Cardiac septum (tissue), 1 donor: Measurements from ENCODE around the gene ATG13. TPM values are rescaled to one million over a fixed set of nuclear protein-coding genes. Genes with fewer than 3 reads are reported as not detected.
"Not testable (repeated sequence)": the region's sequence is repeated elsewhere in the genome, so short reads cannot be mapped to it uniquely, and the experiment has no call there.

Source experiments
- DNase-seq: peaks from one replicate; pipeline ENCODE4 v3.0.0-alpha.2; 2020; ENCODE audit warnings: low spot score
- intact Hi-C: fragments of 100-400 bp; cut with DNase I; formaldehyde crosslinking; loops from one replicate; pipeline ENCODE4 v1.14.0; 2022
- long read RNA-seq: library from polyadenylated mRNA; unstranded; transcript quantifications from one replicate; pipeline ENCODE4 v2.0.0, GENCODE V29; 2021
- total RNA-seq: library from RNA; stranded (reverse); fragmentation: NEBNext Ultra II Directional; extraction: Animal tissue kit (Norgen Biotek cat#: 25700); gene quantifications from one replicate; pipeline ENCODE4 v1.2.1, GENCODE V29; 2021
- donor health status: DM: no; HTN: no; CAD: no.

ATG13 gene
- total RNA-seq: 43.4 TPM
- long read RNA-seq, full-length matches to known transcripts: 1 of 22 reads
- long read RNA-seq, partial matches to known transcripts: 3 of 22 reads
- long read RNA-seq, other reads (novel, unspliced or antisense): 18 of 22 reads

DNA sequence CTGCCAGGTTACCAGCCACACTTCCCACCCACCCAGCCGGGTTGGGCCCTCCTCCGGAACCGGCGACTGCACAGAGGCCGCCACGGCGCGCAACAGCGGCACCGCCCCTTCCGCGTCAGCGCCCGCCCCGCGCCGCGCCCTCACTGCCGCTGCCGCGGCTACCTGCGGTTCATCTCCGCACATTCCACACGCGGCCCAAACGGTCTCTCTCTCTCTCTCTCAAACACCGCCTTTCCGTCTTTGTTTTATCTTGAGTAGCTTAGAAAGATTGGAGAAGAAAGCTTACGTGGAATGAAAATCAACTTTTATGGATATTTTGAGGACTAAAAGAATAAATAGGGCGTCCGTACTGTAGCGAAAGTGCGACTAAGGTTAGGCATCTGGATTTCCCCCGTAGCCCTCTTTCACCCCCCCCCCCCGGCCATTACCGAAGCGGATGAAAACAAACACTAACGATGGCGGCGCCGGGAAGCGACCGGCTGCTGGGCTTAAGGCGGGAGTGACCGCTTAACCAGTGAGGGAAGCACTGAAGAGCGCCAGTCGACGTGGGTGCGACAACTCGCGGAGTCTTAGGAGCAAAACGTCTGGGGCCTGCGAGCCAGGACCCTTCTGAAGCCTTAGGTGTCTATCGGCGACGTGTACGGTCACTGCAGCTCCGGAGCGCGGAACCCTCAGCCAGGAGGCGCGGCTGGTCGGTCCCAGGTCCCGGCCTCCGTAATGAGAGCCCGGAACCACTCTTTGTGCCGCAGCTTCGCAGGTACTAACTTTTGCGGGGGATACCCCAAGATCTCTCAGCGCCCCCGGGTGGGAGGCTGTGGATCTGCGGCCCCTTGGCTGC, at the start of gene ATG13, which contains the start of gene HARBI1:
ATG13 (plus strand) TSS at position 420 of the 838 bp plus-strand sequence. CDS start 26,739 bp downstream, outside the sequence.
HARBI1 (minus strand) TSS at position 94 of the 838 bp plus-strand sequence. CDS start 990 bp downstream, outside the sequence.
- DNase-seq: peak; percentile 95
- intact Hi-C loops: loop anchor here (1.0 to 2.0 kb wide), 3 partner anchors 24 to 229 kb away; partner anchors contain the start of genes ARHGAP1 and ZNF408

DNA sequence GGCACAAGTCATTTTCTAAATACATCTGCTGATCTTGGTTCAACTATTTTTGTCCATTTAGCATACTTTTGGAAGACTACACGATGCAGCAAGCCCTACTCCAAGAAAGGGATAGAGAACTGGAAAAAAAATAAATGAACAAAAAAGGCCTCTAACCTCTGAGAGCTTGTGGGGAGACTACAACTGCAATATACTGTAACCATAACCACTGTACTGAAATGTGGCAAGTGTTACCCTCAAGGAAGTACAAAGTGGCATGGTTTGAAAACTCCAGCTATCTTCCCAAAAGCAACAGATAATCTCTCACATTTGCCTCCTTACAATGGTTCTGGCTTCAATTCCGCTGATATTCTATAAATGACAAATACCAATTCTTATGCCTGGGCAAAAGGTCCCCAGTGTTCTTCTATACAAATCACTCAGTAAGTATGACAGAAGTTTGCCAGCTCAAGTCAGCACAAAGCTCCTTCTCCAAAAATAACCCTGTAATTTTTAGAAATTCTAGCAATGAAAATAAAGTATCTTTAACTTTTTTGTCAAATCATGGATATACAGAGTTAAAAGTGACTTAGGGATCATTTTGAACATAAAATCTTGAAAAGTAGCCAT, 46.5 kb upstream of the ATG13 start:
- DNase-seq: no peak
- intact Hi-C loops: no loop called here

DNA sequence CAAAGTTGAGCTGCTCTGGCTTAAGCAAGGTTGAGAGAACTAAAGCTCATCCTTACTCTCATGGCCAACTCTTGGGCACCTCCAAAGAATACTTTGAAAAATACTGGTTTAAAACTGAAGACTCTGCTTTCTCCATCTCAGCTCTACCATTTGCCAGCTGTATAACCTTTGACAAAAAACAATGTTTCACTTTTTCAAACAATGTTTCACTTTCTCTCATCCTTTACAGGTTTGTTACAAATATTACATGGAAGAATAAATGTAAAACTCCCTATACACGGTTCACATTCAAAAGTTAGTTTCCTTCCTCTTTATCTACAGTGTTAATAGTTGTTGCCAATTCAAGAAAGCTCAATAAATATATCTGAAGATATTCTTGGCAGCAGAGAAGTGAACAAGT, 42.7 kb upstream of the ATG13 start:
- intact Hi-C loops: no loop called here
- no peak for DNase-seq

DNA sequence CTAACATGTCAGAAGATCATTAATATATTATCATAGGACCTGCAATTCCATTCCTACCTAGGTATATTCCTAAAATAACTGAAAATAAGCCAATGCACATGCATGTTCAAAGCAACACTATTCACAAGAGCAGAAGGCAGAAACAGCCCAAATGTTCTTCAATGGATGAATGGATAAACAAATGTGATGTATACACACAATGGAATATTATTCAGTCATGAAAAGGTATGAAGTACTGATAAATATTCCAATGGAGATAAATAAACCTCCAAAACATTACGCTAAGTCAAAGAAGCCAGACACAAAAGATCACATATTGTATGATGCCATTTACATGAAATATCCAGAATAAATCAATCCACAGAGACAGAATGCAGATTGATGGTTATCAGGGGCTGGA, 40.3 kb upstream of the ATG13 start:
- no peak for DNase-seq
- intact Hi-C loops: no loop called here

DNA sequence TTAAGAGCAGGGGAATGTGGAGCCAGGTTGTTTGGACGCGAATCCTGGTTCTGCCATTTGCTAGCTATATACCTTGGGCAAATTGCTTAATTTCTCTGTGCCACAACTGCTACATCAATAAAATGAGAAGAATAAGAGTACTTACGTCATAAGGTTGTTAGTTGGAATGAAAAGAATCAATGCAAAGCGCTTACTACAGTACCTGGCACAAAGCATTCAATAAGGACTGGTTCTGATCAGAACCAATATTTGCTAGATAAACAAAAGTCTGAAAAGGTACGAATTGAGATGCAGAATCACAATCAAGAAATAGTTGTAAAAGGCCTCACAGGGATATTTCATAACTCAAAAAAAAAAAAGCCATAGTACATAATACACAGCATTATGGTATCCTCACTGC, 34.8 kb upstream of the ATG13 start:
- intact Hi-C loops: no loop called here
- DNase-seq: no peak

DNA sequence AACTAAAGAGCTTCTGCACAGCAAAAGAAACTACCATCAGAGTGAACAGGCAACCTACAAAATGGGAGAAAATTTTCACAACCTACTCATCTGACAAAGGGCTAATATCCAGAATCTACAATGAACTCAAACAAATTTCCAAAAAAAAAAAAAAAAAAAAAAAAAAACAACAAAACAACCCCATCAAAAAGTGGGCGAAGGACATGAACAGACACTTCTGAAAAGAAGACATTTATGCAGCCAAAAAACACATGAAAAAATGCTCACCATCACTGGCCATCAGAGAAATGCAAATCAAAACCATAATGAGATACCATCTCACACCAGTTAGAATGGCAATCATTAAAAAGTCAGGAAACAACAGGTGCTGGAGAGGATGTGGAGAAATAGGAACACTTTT, 33.8 kb upstream of the ATG13 start:
- intact Hi-C loops: not testable (repeated sequence)

DNA sequence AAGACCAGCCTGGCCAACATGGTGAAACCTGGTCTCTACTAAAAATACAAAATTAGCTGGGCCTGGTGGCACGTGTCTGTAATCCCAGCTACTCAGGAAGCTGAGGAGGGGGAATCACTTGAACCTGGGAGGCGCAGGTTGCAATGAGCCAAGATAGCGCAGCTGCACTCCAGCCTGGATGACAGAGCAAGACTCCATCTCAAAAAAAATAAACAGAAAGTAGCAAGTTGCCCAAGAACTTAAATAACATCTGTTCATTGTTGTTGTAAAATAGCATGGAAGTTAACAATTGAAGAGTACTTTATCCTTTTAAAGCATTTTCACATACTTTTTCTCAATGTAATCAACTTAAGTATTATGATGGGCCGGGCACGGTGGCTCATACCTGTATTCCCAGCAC, 29.2 kb upstream of the ATG13 start:
- intact Hi-C loops: no loop called here

More for the DNA sequence above, 33.8 kb upstream of the ATG13 start:
- DNase-seq: not testable (repeated sequence)

DNA sequence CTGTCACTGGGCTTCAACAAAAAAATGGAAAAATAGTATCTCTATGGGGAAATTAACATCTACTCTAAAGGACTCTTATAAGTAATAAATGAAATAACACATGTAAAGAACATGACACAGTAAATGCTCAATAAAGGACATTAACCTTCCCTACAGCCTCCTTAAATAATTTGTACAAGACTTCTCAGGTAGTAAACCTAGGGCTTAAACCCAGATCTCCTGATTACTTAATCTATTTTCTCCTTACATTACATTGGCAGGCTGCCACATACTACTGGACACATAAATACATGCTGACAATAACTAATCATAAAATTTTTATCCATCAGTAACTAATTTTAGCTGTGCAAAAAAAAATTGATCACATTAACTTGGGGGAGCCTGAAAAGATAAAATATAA, 28.4 kb upstream of the ATG13 start:
- DNase-seq: no peak
- intact Hi-C loops: no loop called here

More for the DNA sequence above, 29.2 kb upstream of the ATG13 start:
- DNase-seq: no peak

DNA sequence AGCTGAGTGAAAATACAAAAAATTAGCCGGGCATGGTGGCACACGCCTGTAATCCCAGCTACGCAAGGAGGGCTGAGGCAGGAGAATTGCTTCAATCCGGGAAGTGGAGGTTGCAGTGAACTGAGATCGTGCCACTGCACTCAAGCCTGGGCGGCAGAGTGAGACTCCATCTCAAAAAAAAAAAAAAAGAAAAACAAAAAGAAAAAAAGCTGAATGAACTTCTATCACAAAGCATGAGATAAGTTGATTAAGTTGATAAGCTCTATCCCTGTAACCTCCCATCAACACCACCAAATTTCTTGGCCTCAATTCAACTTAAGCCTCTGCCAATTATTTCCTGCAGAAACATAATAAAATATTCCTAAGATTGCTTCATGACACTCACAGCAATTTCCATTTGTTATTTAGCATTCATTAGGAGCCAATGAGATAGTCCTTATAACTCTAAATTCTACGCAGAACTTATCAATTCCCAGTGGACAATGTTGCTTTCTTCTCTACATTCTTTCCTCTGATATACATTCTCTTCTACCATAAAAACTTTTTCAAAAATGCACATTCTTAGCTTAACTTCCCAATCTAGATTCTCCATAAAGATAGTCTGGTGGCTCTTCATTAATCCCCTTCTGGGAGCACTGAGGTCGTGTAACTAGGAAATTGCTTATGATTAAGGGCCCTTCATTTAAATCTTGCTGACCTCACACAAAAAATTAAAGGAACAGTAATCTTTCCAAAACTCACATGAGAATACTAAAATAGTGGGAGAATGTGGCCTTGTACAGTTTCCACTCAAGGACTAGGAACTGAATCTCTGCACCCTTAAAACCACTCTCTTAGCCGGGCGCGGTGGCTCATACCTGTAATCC, 26.4 kb upstream of the ATG13 start:
- intact Hi-C loops: no loop called here
- DNase-seq: no peak

DNA sequence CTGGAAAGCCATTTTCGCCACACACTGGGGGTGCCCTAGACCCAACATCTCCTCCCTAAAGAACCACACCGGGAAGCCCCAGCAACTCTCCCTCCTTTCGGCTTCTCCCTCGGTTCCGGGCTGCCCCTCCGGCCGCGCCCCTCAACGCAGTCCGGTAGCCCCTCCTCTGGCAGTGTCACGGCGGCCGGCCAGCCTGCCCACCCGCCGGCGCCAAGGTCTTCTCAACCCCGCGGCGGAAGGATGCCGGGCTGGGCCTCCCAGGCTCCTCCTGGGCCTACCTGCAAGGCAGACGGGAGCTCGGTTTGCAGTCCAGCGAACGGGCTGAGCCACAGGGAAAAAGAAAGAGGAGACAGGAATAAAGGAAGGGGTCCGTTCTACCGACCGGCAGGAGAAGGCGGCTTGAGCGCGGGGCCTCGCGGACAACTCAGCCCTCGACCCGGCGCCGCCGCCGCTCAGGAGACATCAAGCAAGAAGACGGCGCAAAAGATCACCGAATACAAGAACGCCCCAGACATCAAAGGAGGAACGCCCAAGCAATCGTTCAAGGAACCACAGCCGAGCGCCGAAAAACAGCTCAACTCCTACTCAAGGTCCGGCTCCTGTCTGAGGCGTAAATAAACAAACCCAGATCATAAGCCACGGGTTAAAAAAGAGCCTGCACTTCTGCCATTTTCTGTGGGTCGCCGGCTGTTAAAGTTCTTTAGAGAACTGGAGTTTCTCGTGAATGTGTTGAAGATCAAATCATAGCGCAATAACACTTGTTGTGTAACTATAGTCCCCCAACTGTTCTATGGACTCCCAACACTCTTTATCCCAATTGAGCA, 23.6 kb upstream of the ATG13 start, which contains the start of gene AMBRA1:
AMBRA1 (minus strand) TSS at position 474 of the 824 bp plus-strand sequence. CDS start 45,643 bp downstream, outside the sequence.
- intact Hi-C loops: loop anchor here (1.0 kb wide), 1 partner anchor 24 kb away; the partner anchor contains the start of genes ATG13 and HARBI1
- peak; percentile 93 for DNase-seq

DNA sequence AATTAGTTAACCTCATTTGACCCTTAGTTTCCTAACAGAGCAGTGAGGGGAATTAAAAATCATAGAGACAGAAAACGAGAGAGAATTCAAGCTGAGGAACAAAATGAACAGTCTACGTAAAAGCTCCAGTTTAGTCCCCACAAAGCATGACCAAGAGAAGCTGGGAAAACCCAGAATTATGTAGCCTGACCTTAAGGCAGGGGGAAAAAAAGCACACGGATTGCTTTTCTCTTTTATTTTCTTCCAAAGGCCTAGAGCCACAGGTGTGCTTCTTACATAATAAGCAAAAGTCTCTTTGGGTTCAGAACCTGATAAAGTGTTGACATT, 23.0 kb upstream of the ATG13 start:
- intact Hi-C loops: no loop called here
- DNase-seq: no peak

DNA sequence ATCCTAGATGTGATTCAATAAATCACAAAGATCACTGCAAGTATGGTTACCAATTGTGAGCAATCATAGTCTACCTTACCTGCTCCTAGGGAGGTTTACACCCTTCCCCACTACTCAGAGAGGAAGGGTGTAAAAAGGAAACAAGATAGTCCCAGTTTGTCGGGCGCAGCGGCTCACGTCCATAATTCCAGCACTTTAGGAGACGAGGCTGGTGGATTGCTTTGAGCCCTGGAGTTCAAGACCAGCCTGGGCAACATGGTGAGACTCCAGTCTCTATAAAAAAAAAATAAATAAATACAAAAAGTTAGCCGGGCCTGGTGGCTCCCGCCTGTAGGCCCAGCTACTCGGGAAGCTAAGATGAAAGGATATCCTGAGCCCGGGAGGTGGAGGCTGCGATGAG, 22.6 kb upstream of the ATG13 start:
- intact Hi-C loops: no loop called here
- DNase-seq: no peak

DNA sequence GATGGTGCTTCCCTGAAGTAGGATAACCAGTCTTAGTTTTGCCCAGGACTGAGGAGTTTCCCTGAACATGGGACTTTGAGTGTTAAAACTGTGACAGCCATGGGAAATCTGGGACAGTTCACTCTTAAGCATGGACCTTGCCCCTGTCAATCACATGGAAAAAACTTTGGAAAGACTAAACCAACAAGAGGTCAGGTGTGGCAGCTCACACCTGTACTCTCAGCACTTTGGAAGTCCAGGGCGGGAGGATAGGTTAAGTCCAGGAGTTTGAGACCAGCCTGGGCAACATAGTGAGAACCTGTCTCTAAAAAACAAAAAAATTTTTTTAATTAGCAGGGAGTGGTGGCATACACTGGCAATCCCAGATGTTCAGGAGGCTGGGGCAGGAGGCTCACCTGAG, 20.2 kb upstream of the ATG13 start:
- no peak for DNase-seq
- intact Hi-C loops: no loop called here

DNA sequence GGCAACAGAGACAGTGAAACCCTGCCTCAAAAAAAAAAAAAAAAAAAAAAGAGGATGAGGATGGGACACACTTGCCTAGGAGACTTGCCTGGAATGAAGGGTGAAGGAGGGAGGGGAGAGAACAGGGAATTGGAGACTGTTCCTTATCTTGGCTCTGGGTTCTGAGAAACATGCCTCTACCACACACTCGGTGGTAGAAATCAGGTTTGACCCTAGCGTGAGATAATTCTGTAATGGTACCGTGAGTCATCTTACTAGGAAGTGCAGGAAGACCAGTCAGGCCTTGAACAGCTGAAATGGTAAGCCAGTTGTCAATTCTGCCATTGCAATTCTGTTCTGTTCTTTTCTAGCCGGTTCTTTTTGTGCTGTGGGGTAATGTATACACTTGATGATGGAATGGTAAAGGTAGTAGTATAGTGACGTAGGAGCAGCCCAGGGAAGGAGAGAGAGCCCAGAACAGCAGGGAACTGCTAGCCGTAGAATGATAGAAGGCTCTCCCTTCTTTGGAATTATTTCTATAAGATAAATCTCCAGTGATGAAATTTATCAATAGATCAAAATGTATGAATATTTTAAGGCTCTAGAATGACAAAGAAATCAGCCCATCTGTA, 19.6 kb upstream of the ATG13 start:
- intact Hi-C loops: no loop called here
- DNase-seq: no peak

DNA sequence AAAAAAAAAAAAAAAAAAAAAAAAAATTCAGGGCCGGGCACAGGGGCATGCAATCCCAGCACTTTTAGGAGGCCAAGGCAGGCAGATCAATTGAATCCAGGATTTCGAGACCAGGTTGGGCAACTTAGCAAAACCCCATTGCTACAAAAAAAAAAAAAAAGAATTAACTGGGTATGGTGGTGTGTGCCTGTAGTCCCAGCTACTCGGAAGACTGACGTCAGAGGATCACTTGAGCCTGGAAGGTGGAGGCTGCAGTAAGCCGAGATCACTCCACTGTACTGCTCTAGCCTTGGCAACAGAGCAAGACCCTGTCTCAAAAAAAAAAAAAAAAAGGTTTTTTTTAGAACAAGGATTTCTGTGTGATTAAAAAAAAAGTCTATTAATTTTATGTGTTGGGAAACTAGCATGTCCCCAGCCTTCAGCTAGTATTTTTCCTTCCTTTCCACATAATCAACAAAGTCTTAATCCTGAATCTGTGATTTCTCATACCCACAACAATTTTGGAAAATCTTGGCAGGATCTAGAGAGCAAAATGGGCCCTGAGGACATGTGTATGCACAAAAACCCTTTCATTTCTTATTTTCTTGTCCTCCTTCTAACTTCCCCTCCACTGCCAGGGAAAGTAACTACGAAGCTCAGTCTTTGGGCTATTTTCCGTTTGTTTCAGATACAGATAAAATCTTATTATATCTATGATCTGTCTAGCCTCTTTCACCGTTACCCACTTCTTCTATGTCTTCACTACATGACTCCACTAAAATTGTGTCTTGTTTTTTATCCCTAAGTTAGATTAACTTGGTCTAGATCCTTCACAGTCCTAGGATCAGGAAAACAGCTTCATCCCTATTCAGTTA, 17.8 kb upstream of the ATG13 start:
- intact Hi-C loops: no loop called here
- DNase-seq: no peak

DNA sequence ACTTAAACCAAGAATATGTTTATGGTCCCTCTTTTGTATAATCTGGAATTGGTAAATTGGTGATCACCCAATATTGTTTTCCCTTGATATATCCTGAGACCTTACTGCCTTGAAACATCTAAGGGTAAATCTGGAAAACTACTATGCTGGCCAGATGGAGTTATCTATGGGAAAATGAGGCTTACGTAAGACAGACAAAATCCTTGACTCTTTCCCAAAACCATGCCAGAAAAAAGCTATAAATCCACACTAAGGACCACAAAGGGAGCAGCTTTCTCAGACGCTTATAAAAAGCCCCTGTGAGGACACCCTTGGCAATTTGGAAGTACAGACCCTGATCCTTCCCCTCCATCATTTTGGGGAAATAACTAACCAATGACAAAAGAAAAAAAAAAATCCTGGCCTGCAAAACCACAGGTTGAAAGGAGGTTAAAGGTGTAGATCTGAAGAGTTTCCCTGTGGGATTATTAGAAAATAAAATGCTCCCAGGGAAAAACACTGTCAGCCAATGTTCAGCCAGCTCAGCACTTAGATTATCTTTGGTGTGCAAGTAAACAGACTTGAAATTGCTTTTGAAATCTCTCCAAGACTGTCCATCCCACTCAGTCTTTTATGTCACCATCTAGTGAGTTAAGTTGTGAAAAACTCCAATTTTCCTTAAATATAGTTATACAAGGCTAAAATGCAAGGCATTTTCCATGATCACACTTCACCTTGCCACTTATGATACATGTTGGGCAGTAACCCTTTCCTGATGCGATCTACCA, 17.0 kb upstream of the ATG13 start:
- no peak for DNase-seq
- intact Hi-C loops: no loop called here

DNA sequence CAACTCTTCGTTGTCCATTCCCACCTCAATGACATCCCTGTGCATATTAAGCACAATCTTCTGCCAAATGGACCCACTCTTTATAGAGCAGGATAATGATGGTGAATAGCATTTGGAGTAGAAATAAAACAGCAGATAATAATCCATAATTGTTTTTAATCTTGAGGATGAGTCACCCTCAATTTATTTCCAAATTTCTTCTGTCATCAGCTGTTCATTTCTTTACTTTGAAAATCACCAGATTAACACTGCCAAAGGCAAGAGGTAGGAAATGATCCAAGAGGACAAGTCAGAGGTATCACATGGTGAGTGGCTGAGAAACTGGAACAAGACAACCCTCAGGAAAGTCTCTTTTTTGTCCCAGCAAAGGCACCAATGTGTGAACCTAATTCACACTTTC, 16.2 kb upstream of the ATG13 start:
- intact Hi-C loops: no loop called here
- DNase-seq: no peak
